ENCODE measurements around the gene TOM1. TPM values are rescaled to one million over a fixed set of nuclear protein-coding genes. Genes with fewer than 3 reads are reported as not detected.

Gene TOM1
- total and polyA plus RNA-seq, 2 experiments from 2014 or later, result 108 to 114 TPM

GRCh38 chr22:35306350-35306967 is 6.8 kb downstream of the TOM1 start:
- Histone ChIP-seq H3K4me1 (ENCODE audit: insufficient read depth) (peaks cover 21% of the 10 kb centered on the region), H3K27ac (no peak overlapping the region), H3K79me2 (peaks cover 85% of the 10 kb centered on the region), H3K36me3 (replicated peaks; ENCODE audit: insufficient read depth, low read depth) (no peaks in the 10 kb centered on the region), H3K4me3 (no peak overlapping the region), H3K9me2 (replicated peaks; ENCODE audit: insufficient read depth) (no peaks in the 10 kb centered on the region), H4K20me1 (ENCODE audit: insufficient read depth, poor library complexity, severe bottlenecking) (peaks cover 17% of the 10 kb centered on the region), H3K27me3 (no peaks in the 10 kb centered on the region), H2AFZ (no peak overlapping the region), H3K4me2 (no peak overlapping the region), H3K9me3 (ENCODE audit: low read depth) (no peaks in the 10 kb centered on the region)
- TF ChIP-seq EZH2phosphoT487 (IDR thresholded peaks at IDR 0.05; ENCODE audit: low read depth, severe bottlenecking, unreplicated experiment) (no peak), CTCF (IDR thresholded peaks at IDR 0.05; ENCODE audit: poor library complexity) (no peak), EZH2 (IDR thresholded peaks at IDR 0.05; ENCODE audit: borderline replicate concordance) (no peak)
- 52% methylated on average over 4 of the region's 4 CpGs for WGBS (ENCODE audit: low lambda C conversion rate, missing lambda C conversion rate)
- no peak for DNase-seq (ENCODE audit: low spot score)

GRCh38 chr22:35307372-35307771 is 7.7 kb downstream of the TOM1 start:
- no peak for DNase-seq (ENCODE audit: low spot score)
- Histone ChIP-seq H2AFZ (no peak overlapping the region), H3K4me2 (no peak overlapping the region), H3K4me1 (ENCODE audit: insufficient read depth) (peaks cover 22% of the 10 kb centered on the region), H3K9me2 (replicated peaks; ENCODE audit: insufficient read depth) (no peaks in the 10 kb centered on the region), H4K20me1 (ENCODE audit: insufficient read depth, poor library complexity, severe bottlenecking) (peaks cover 17% of the 10 kb centered on the region), H3K79me2 (peaks cover 85% of the 10 kb centered on the region), H3K36me3 (replicated peaks; ENCODE audit: insufficient read depth, low read depth) (no peaks in the 10 kb centered on the region), H3K27me3 (no peaks in the 10 kb centered on the region), H3K27ac (no peak overlapping the region), H3K4me3 (no peak overlapping the region), H3K9me3 (ENCODE audit: low read depth) (no peaks in the 10 kb centered on the region)
- TF ChIP-seq EZH2phosphoT487 (IDR thresholded peaks at IDR 0.05; ENCODE audit: low read depth, severe bottlenecking, unreplicated experiment) (no peak), CTCF (IDR thresholded peaks at IDR 0.05; ENCODE audit: poor library complexity) (no peak), EZH2 (IDR thresholded peaks at IDR 0.05; ENCODE audit: borderline replicate concordance) (no peak)
- 85% methylated on average over 9 of the region's 9 CpGs for WGBS (ENCODE audit: low lambda C conversion rate, missing lambda C conversion rate)

- Histone ChIP-seq H3K27ac (no peak overlapping the region), H2AFZ (no peak overlapping the region), H3K4me3 (no peak overlapping the region), H3K9me3 (ENCODE audit: low read depth) (no peaks in the 10 kb centered on the region), H3K9me2 (replicated peaks; ENCODE audit: insufficient read depth) (no peaks in the 10 kb centered on the region), H4K20me1 (ENCODE audit: insufficient read depth, poor library complexity, severe bottlenecking) (peaks cover 17% of the 10 kb centered on the region), H3K79me2 (peaks cover 83% of the 10 kb centered on the region), H3K4me2 (no peak overlapping the region), H3K4me1 (ENCODE audit: insufficient read depth) (peaks cover 26% of the 10 kb centered on the region), H3K27me3 (no peaks in the 10 kb centered on the region), H3K36me3 (replicated peaks; ENCODE audit: insufficient read depth, low read depth) (no peaks in the 10 kb centered on the region)
- 97% methylated on average over 7 of the region's 7 CpGs for WGBS (ENCODE audit: low lambda C conversion rate, missing lambda C conversion rate)
- no peak for DNase-seq (ENCODE audit: low spot score)
- no peak for TF ChIP-seq CTCF (IDR thresholded peaks at IDR 0.05; ENCODE audit: poor library complexity)
- no peak for TF ChIP-seq EZH2phosphoT487 (IDR thresholded peaks at IDR 0.05; ENCODE audit: low read depth, severe bottlenecking, unreplicated experiment)
- TF ChIP-seq EZH2 (IDR thresholded peaks at IDR 0.05; ENCODE audit: borderline replicate concordance), result no peak
These were observed 8.2 kb downstream of the TOM1 start for GRCh38 chr22:35307892-35308291.
